Trophoblast cell (in vitro differentiated cells and primary cell): ENCODE results near the gene TMEM132C.

Experiments used
- DNase-seq, 2 donors: peaks; one replicate each; pipeline ENCODE4 v3.0.0-alpha.2; 2016
- H2AFZ ChIP-seq: 2 replicates; pipeline ENCODE4 v1.6.1; 2013; ENCODE audit warnings: low read length, moderate library complexity, mild to moderate bottlenecking; ENCODE audit not compliant: insufficient read depth, poor library complexity
- H2AK5ac ChIP-seq: 2 replicates; pipeline ENCODE4 v1.6.1; 2013; ENCODE audit warnings: mild to moderate bottlenecking, low read length
- H2BK120ac ChIP-seq: 2 replicates; pipeline ENCODE4 v1.6.1; 2013; ENCODE audit warnings: low read length, mild to moderate bottlenecking, moderate library complexity; ENCODE audit not compliant: insufficient read depth, poor library complexity
- H2BK12ac ChIP-seq: 2 replicates; pipeline ENCODE4 v1.6.1; 2013; ENCODE audit warnings: mild to moderate bottlenecking, low read length, moderate library complexity
- H2BK5ac ChIP-seq: 2 replicates; pipeline ENCODE4 v1.6.1; 2013; ENCODE audit warnings: low read length, low read depth, moderate library complexity, mild to moderate bottlenecking; ENCODE audit not compliant: poor library complexity
- H3K14ac ChIP-seq: 2 replicates; pipeline ENCODE4 v1.6.1; 2013; ENCODE audit warnings: mild to moderate bottlenecking, low read length
- H3K18ac ChIP-seq: 2 replicates; pipeline ENCODE4 v1.6.1; 2013; ENCODE audit warnings: mild to moderate bottlenecking, low read length
- H3K23ac ChIP-seq: 2 replicates; pipeline ENCODE4 v1.6.1; 2013; ENCODE audit warnings: low read length
- H3K27ac ChIP-seq: 2 replicates; pipeline ENCODE4 v1.5.1; 2013; ENCODE audit warnings: low read depth, mild to moderate bottlenecking, inconsistent platforms, low read length, moderate library complexity
- H3K27me3 ChIP-seq: 2 replicates; pipeline ENCODE4 v1.6.1; 2013; ENCODE audit warnings: inconsistent platforms, mild to moderate bottlenecking, low read length, moderate library complexity; ENCODE audit not compliant: insufficient read depth
- H3K36me3 ChIP-seq, 2 experiments: 1 replicate in 1 of 2; 2 replicates in 1 of 2; pipeline ENCODE4 v1.6.1; 2013; ENCODE audit warnings: low read length in 2 of 2, mild to moderate bottlenecking in 2 of 2, moderate library complexity in 1 of 2; ENCODE audit not compliant: insufficient read depth in 2 of 2, control insufficient read depth in 1 of 2
- H3K4ac ChIP-seq: 2 replicates; pipeline ENCODE4 v1.6.1; 2013; ENCODE audit warnings: low read depth, mild to moderate bottlenecking, low read length, moderate library complexity
- H3K4me1 ChIP-seq, 2 experiments: 1 replicate in 1 of 2; 2 replicates in 1 of 2; pipeline ENCODE4 v1.6.1; 2013; ENCODE audit warnings: low read length in 2 of 2, mild to moderate bottlenecking in 2 of 2, moderate library complexity in 1 of 2; ENCODE audit not compliant: insufficient read depth in 2 of 2, control insufficient read depth in 1 of 2
- H3K4me2 ChIP-seq: 2 replicates; pipeline ENCODE4 v1.6.1; 2013; ENCODE audit warnings: inconsistent platforms, mild to moderate bottlenecking, low read length, moderate library complexity
- H3K4me3 ChIP-seq: 2 replicates; pipeline ENCODE4 v1.5.1; 2013; ENCODE audit warnings: mild to moderate bottlenecking, low read depth, low read length, inconsistent platforms
- H3K79me1 ChIP-seq: one replicate; pipeline ENCODE4 v1.6.1; 2013; ENCODE audit warnings: low read length
- H3K79me2 ChIP-seq: 2 replicates; pipeline ENCODE4 v1.6.1; 2013; ENCODE audit warnings: low read length, mild to moderate bottlenecking; ENCODE audit not compliant: control insufficient read depth, insufficient read depth, poor library complexity
- H3K9ac ChIP-seq: 2 replicates; pipeline ENCODE4 v1.6.1; 2013; ENCODE audit warnings: mild to moderate bottlenecking, low read length
- H3K9me3 ChIP-seq: 2 replicates; pipeline ENCODE4 v1.6.1; 2013; ENCODE audit warnings: low read depth, mild to moderate bottlenecking, control low read depth, inconsistent platforms, low read length; ENCODE audit not compliant: insufficient read depth
- H4K12ac ChIP-seq: 2 replicates; pipeline ENCODE4 v1.6.1; 2013; ENCODE audit warnings: low read depth, mild to moderate bottlenecking, low read length, moderate library complexity
- H4K8ac ChIP-seq: 2 replicates; pipeline ENCODE4 v1.6.1; 2013; ENCODE audit warnings: low read depth, mild to moderate bottlenecking, low read length, moderate library complexity
- H4K91ac ChIP-seq: one replicate; pipeline ENCODE4 v1.6.1; 2013; ENCODE audit warnings: low read depth, mild to moderate bottlenecking, low read length, moderate library complexity
- WGBS: extraction: QIAGEN DNeasy Blood & Tissue Kit; methylation state at CpG from one replicate; pipeline ENCODE4 v1.1.7; 2013; ENCODE audit warnings: missing lambda C conversion rate; ENCODE audit not compliant: insufficient read length, insufficient coverage; ENCODE audit errors: extremely low coverage; 5-methylcytosine and 5-hydroxymethylcytosine counted together

The TMEM132C gene

GRCh38 chr12:128607641-128608040, 340.7 kb downstream of the TMEM132C start:
- Histone ChIP-seq H3K14ac (no peak overlapping the region), H2BK12ac (no peak overlapping the region), H3K27me3 (no peaks in the 10 kb centered on the region), H4K8ac (no peak overlapping the region), H3K79me1 (no peaks in the 10 kb centered on the region), H2BK120ac (no peak overlapping the region), H4K12ac (no peak overlapping the region), H3K4me1 (peaks cover 0 to 2% of the 10 kb centered on the region in 2 experiments), H3K4me3 (no peak overlapping the region), H3K18ac (no peak overlapping the region), H3K4ac (no peak overlapping the region), H2AK5ac (no peak overlapping the region), H3K23ac (no peak overlapping the region), H3K9ac (no peak overlapping the region), H2AFZ (no peak overlapping the region), H3K36me3 (no peaks in the 10 kb centered on the region), H3K4me2 (no peak overlapping the region), H3K79me2 (no peaks in the 10 kb centered on the region), H4K91ac (no peak overlapping the region), H2BK5ac (no peak overlapping the region), H3K27ac (no peak overlapping the region), H3K9me3 (peaks cover 4% of the 10 kb centered on the region)
- no peak for DNase-seq
- no CpG with 5 or more reads among the region's 4 CpGs for WGBS

GRCh38 chr12:128609861-128610260, 342.9 kb downstream of the TMEM132C start:
- Histone ChIP-seq H3K9me3 (peaks cover 4% of the 10 kb centered on the region), H2BK120ac (no peak overlapping the region), H3K4me1 (peaks cover 0 to 2% of the 10 kb centered on the region in 2 experiments), H3K27ac (no peak overlapping the region), H3K79me1 (no peaks in the 10 kb centered on the region), H2AK5ac (no peak overlapping the region), H3K9ac (no peak overlapping the region), H3K4ac (no peak overlapping the region), H3K79me2 (no peaks in the 10 kb centered on the region), H3K36me3 (no peaks in the 10 kb centered on the region), H3K4me2 (no peak overlapping the region), H4K8ac (no peak overlapping the region), H3K18ac (no peak overlapping the region), H3K14ac (no peak overlapping the region), H2AFZ (no peak overlapping the region), H3K27me3 (no peaks in the 10 kb centered on the region), H3K23ac (no peak overlapping the region), H3K4me3 (no peak overlapping the region), H2BK5ac (no peak overlapping the region), H4K12ac (no peak overlapping the region), H4K91ac (no peak overlapping the region), H2BK12ac (no peak overlapping the region)
- WGBS: no CpG with 5 or more reads among the region's 2 CpGs
- DNase-seq: no peak

- no peak overlapping the region for H2AK5ac ChIP-seq
- no peaks in the 10 kb centered on the region for H3K79me2 ChIP-seq
- peaks cover 4% of the 10 kb centered on the region for H3K9me3 ChIP-seq
- H4K91ac ChIP-seq: no peak overlapping the region
- no peak overlapping the region for H2BK12ac ChIP-seq
- H3K79me1 ChIP-seq: no peaks in the 10 kb centered on the region
- no peak overlapping the region for H3K4me2 ChIP-seq
- H3K27ac ChIP-seq: no peak overlapping the region
- H3K4me3 ChIP-seq: no peak overlapping the region
- no peak overlapping the region for H4K8ac ChIP-seq
- no peaks in the 10 kb centered on the region for H3K27me3 ChIP-seq
- WGBS: no CpG with 5 or more reads among the region's 6 CpGs
- H2BK120ac ChIP-seq: no peak overlapping the region
- no peak overlapping the region for H2AFZ ChIP-seq
- peak in 1 of 2 donors; percentile 2 for DNase-seq
- no peak overlapping the region for H3K9ac ChIP-seq
- H3K4ac ChIP-seq: no peak overlapping the region
- no peak overlapping the region for H3K14ac ChIP-seq
- H3K36me3 ChIP-seq: no peaks in the 10 kb centered on the region
- no peak overlapping the region for H2BK5ac ChIP-seq
- H3K23ac ChIP-seq: no peak overlapping the region
- H4K12ac ChIP-seq: no peak overlapping the region
- H3K4me1 ChIP-seq: peaks cover 0 to 2% of the 10 kb centered on the region in 2 experiments
- H3K18ac ChIP-seq: no peak overlapping the region
These were observed 344.8 kb downstream of the TMEM132C start for GRCh38 chr12:128611736-128612135.

GRCh38 chr12:128612150-128612850, 345.3 kb downstream of the TMEM132C start:
- Histone ChIP-seq H3K79me1 (no peaks in the 10 kb centered on the region), H3K9ac (no peak overlapping the region), H3K79me2 (no peaks in the 10 kb centered on the region), H3K36me3 (no peaks in the 10 kb centered on the region), H4K12ac (no peak overlapping the region), H3K18ac (no peak overlapping the region), H3K14ac (no peak overlapping the region), H2BK120ac (no peak overlapping the region), H3K9me3 (peaks cover 5% of the 10 kb centered on the region), H4K91ac (no peak overlapping the region), H2AK5ac (no peak overlapping the region), H3K23ac (no peak overlapping the region), H3K27me3 (no peaks in the 10 kb centered on the region), H4K8ac (no peak overlapping the region), H2AFZ (no peak overlapping the region), H2BK12ac (no peak overlapping the region), H3K4me1 (peaks cover 0 to 2% of the 10 kb centered on the region in 2 experiments), H3K4me3 (no peak overlapping the region), H2BK5ac (no peak overlapping the region), H3K27ac (no peak overlapping the region), H3K4me2 (no peak overlapping the region), H3K4ac (no peak overlapping the region)
- no peak for DNase-seq
- no CpG with 5 or more reads among the region's 8 CpGs for WGBS
